AG10803 (cell line): ENCODE results near the gene HNRNPA3.

Experiments
- DNase-seq: peaks from one replicate; pipeline ENCODE4 v3.0.0; 2010; ENCODE audit warnings: low read depth
- H3K4me3 ChIP-seq: 2 replicates; pipeline ENCODE4 v1.5.1; 2011; ENCODE audit warnings: mild to moderate bottlenecking, low read length, control low read depth
- TF ChIP-seq, protein P1 (sequence below): conservative IDR thresholded peaks from 2 replicates; pipeline ENCODE4 v1.5.1; 2011; ENCODE audit warnings: mild to moderate bottlenecking, low read length, control low read depth, inconsistent platforms

HNRNPA3 gene

GRCh38 chr2:177229442-177230242, 17.0 kb downstream of the HNRNPA3 start:
- TF ChIP-seq, protein P1, sequence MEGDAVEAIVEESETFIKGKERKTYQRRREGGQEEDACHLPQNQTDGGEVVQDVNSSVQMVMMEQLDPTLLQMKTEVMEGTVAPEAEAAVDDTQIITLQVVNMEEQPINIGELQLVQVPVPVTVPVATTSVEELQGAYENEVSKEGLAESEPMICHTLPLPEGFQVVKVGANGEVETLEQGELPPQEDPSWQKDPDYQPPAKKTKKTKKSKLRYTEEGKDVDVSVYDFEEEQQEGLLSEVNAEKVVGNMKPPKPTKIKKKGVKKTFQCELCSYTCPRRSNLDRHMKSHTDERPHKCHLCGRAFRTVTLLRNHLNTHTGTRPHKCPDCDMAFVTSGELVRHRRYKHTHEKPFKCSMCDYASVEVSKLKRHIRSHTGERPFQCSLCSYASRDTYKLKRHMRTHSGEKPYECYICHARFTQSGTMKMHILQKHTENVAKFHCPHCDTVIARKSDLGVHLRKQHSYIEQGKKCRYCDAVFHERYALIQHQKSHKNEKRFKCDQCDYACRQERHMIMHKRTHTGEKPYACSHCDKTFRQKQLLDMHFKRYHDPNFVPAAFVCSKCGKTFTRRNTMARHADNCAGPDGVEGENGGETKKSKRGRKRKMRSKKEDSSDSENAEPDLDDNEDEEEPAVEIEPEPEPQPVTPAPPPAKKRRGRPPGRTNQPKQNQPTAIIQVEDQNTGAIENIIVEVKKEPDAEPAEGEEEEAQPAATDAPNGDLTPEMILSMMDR = no peak

DNA sequence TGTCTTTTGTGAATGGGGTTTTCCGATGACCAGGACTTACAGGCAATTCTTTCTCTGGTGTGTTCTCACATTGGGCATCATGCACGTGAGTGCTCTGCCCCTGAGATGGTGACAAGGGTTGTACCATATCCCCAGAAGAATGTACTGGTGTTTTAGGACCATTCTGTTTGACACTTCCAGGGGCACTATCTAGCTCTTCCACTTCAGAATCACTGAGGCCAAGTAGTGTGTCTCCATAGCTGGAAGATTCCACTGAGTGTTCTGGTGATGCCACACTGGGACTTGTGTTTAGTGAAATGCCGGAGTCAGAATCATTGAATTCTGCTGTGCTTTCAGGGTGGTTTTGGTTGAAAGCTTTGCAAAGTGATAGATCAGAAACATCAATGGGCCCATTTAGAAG, 18.7 kb downstream of the HNRNPA3 start:
- no peak for DNase-seq
- TF ChIP-seq, protein P1 = no peak
- no peak overlapping the region for H3K4me3 ChIP-seq

More at GRCh38 chr2:177229442-177230242, 17.0 kb downstream of the HNRNPA3 start:
- H3K4me3 ChIP-seq = no peak overlapping the region
- no peak for DNase-seq

- H3K4me3 ChIP-seq = no peak overlapping the region
- TF ChIP-seq, protein P1 = no peak
- DNase-seq = no peak
These were observed 19.6 kb downstream of the HNRNPA3 start for GRCh38 chr2:177232098-177232704.

- TF ChIP-seq, protein P1 = no peak
- no peak overlapping the region for H3K4me3 ChIP-seq
- no peak for DNase-seq
These were observed 21.7 kb downstream of the HNRNPA3 start for GRCh38 chr2:177234267-177234666.

DNA sequence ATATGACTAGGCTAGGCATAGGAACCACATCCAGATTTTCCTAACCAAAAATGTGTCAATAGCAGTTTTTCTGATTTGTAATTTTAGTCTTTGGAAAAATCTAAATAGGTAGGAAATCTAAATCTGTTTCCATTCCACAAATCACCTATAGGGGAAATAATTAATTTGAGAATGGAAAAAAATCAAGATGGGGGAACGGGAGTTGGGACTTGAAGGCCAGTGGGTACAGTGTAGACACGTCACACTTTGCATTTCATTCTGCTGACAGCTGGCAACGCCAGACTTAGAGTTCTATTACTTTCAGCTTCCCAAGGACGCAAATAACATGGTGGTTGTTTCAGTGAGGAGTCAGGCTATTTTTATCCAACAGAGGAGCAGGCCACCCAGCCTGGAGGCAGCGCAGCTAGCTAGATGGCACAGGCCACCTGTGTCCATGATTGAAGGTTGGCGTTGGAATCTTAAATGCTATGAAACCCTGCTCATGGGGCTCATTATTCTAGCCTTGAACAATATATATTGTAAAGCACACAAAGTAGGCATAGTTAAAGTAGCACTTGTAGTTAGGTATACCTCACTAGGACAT, 23.4 kb downstream of the HNRNPA3 start:
- no peak for DNase-seq
- TF ChIP-seq, protein P1 = no peak
- H3K4me3 ChIP-seq = no peak overlapping the region

DNA sequence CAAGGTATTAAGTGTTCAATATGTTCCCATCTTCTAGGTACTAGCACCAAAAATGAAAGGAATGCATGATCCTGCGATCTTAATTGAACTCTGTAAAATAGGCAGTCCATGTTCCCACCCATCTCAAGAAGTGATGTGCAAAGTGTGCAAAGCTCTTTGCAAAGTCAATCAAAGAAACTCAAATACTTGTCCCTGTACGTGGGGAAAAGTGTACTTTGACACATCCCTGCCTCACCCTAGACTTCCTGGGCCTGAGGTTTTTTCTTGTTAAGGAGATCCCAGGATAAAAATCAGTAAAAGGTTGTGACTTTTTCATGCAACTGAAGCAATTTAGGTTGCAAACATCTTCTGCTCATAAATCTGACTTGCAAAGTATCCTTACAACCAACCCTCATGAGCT, 25.3 kb downstream of the HNRNPA3 start:
- H3K4me3 ChIP-seq = no peak overlapping the region

More for the DNA sequence above, 25.3 kb downstream of the HNRNPA3 start:
- TF ChIP-seq, protein P1 = no peak
- no peak for DNase-seq
